KOPT-K1 (cell line): ENCODE measurements around the gene ZNF433.
"Not testable (repeated sequence)": the region's sequence is repeated elsewhere in the genome, so short reads cannot be mapped to it uniquely, and the experiment has no call there.

Source experiments
- H3K27ac ChIP-seq: fragments of 200-600 bp; sonication (generic); 2 replicates; pipeline ENCODE4 v1.5.1; 2016; ENCODE audit warnings: antibody characterized with exemption, mild to moderate bottlenecking, low read depth, low read length; ENCODE audit not compliant: poor library complexity, severe bottlenecking
- H3K36me3 ChIP-seq: fragments of 200-600 bp; sonication (generic); 2 replicates; pipeline ENCODE4 v1.5.1; 2017; ENCODE audit warnings: antibody characterized with exemption, mild to moderate bottlenecking, low read length, moderate library complexity; ENCODE audit not compliant: insufficient read depth
- H3K9me3 ChIP-seq: fragments of 200-600 bp; sonication (generic); 2 replicates; pipeline ENCODE4 v1.5.1; 2017; ENCODE audit warnings: antibody characterized with exemption, low read length, mild to moderate bottlenecking; ENCODE audit not compliant: insufficient read depth, poor library complexity, severe bottlenecking

The ZNF433 gene

DNA sequence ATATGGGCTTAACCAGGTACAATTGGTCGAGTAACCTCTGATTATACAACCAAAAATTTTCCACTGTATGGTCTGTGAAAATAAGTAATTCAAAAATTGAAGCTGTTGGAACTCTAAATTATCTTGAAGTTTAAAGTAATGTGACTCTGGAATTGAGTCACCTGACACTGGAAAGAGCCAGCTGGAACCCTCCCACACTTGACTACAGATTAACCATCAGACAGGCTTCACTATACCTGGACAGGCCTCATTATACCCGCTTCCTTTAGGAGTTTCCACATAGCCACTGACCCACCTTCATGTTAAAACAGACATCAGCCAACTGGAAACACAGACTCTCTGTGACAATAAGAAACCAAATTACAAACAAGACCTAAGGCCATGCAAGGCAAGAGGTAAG, 1.3 kb downstream of the ZNF433 start:
- peaks cover 42% of the 10 kb centered on the region; the same call in 1 of the 2 replicates for H3K36me3 ChIP-seq
- peaks cover 69% of the 10 kb centered on the region for H3K9me3 ChIP-seq
- no peak overlapping the region for H3K27ac ChIP-seq

DNA sequence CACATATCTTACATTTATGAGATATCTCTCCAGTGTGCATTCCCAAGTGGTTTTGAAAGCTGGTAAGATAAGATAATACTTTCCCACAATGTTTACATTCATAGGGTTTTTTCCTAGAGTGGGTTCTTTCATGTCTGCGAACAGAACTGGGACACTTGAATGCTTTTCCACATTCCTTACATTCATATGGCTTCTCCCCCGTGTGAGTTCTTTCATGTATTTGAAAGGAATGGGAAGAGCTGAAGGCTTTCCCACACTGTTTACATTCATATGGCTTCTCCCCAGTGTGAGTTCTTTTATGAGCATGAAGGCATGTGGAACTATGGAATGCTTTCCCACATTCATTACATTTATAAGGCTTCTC, 19.7 kb downstream of the ZNF433 start:
- H3K9me3 ChIP-seq, result peaks cover 98% of the 10 kb centered on the region
- peaks cover 81% of the 10 kb centered on the region for H3K36me3 ChIP-seq
- no peak overlapping the region for H3K27ac ChIP-seq

DNA sequence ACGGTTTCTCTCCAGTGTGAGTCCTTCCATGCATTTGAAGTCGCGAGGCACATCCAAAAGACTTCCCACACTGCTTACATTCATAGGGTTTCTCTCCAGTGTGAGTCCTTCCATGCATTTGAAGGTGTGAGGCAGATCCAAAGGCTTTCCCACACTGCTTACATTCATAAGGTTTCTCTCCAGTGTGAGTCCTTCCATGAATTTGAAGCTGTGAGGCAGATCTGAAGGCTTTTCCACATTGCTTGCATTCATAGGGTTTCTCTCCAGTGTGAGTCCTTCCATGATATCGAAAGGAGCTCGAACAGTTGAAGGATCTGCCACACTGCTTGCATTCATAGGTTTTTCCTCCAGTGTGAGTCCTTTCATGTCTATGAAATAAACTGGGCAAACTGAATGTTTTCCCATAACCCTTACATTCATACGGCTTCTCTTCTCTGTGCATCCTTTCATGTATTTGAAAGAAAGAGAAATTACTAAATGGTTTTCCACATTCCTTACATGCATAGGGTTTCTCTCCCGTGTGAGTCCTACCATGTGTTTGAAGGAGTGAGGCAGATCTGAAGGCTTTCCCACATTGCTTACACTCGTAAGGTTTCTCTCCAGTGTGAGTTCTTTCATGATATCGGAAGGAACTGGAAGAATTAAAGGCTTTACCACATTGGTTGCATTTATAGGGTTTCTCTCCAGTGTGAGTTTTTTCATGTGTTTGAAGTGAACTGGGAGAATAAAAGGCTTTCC, 20.3 kb downstream of the ZNF433 start:
- H3K27ac ChIP-seq, result no peak overlapping the region
- H3K9me3 ChIP-seq, result peaks cover 98% of the 10 kb centered on the region
- H3K36me3 ChIP-seq, result peaks cover 81% of the 10 kb centered on the region

DNA sequence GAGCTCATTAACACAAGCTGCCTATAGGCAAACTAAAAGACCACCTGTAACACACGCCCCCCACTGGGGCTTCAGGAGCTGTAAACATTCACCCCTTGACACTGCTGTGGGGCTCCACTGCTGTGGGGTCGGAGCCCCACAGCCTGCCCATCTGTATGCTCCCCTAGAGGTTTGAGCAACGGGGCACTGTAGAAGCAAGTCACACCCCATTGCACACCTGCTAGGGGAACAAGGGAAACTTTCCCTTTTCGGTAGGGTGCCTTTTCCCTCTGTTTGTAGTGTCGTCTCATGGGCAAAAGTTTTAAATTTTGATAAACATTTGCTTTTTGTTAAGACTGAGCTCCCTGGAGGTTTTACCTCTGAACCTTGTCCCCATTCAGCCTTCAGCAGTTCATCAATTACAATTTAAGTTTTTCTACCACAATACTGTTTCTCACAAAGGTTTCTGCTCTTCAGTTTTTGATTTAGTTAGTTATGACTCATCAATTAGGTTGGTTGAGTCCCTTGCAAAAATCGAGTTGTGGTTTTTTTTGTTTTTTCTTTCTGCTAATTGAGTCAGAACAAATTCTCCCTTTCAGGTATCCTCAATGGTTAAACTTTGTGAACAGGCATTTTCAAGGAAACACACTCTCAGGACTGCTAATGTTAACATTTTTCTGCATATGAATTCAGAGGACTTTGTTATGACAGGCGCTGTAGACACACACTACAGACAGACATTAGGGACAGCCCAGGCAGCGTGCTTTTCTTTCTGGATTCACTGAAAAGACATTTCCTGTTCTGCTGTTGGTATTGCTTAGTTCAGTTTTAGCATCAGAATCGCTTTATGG, 35.1 kb downstream of the ZNF433 start:
- Histone ChIP-seq H3K9me3 (peaks cover 90% of the 10 kb centered on the region), H3K36me3 (peaks cover 82% of the 10 kb centered on the region), H3K27ac (no peak overlapping the region)

DNA sequence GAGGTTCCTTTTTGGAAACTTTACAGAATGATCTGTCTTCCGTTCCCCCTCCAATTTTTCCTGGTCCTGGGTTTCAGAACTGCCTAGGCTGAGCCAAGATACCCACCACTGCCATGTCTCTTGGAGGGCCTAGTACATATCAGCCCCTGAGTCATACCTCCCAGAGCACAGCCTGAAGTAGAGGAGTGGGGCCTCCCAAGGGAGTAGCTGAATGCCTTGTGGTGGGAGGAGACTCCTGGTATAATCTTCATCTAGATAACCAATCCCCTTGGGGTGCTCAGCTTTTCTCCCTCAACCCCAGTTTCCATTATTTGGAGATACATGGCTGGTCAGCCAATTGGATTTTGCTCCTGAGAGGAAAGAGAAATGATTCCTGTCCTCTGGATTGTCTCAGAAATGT, 40.3 kb downstream of the ZNF433 start:
- Histone ChIP-seq H3K27ac (no peak overlapping the region), H3K36me3 (peaks cover 74% of the 10 kb centered on the region), H3K9me3 (peaks cover 67% of the 10 kb centered on the region)

DNA sequence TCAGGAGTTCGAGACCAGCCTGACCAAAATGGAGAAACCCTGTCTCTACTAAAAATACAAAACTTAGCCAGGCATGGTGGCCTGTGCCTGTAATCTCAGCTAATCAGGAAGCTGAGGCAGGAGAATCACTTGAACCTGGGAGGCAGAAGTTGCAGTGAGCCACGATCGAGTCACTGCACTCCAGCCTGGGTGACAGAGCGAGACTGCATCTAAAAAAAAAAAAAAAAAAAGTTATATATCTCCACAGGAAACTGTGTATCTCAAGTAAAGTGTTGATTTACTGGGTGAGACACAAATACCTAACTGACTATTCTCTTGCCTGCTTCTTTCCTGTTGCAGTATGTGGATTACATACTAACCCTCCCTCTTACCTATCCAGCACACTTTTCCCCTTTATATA, 43.6 kb downstream of the ZNF433 start:
- H3K27ac ChIP-seq, result not testable (repeated sequence)
- peaks cover 35% of the 10 kb centered on the region for H3K9me3 ChIP-seq

DNA sequence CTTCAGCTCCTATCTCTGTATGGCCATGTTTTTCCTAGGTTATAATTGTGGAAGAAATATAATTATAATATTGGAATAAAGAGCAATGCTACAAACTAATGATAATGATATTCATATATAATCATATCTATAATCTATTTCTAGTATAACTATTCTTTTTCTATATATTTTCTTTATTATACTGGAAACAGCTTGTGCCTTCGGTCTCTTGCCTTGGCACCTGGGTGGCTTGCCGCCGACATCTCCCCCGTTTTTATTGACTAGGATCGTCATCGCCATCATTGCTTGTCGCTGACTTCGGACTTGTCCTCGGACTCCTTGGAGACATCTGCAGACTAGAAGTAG, 46.4 kb downstream of the ZNF433 start:
- H3K36me3 ChIP-seq, result peaks cover 32% of the 10 kb centered on the region
- H3K9me3 ChIP-seq, result peaks cover 17% of the 10 kb centered on the region
- peak overlapping the region; percentile 89 for H3K27ac ChIP-seq

More for the DNA sequence above, 43.6 kb downstream of the ZNF433 start:
- peaks cover 52% of the 10 kb centered on the region for H3K36me3 ChIP-seq

DNA sequence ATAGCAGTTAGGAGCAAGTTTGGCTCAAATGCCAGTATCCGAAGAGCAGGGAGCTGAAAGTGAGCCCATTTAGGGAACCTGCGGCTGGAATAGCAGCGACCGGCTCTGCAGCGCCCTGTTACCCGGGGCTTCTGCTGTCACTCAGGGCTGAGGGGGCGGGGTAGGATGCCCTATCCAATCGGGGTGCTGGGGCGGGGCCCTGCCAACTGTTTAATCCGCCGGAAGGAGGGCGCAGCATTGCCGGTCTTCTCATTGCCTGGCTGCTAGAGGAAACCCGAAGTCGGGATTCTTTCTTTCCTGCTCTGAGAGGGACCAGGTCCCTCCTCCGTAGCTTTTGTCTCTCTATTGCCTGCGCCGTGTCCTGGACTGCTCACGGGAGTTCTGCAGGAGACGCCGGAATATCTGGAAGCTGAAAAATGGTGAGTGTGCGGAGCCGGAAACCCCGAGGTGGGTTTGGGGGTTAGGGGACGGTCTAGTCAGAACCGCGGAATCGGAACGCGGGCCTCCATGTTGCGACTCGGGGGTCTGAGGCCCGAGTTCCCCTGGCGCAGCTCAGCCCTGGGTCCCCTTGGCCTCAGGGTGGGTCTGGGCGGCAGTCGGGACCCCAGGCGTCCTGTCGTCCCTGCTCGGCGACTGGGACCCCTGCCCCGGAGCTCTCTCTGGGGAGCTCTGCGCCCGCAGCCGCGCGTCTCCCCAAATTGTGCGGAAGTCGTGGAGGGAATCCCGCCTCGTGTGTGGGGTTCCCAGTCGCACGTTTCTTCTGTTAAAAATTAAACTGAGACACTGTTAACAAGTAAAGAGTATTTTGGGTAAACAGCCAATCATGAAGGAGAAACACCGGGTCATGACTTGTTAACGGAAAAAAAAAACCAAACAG, 47.8 kb downstream of the ZNF433 start:
- peaks cover 18% of the 10 kb centered on the region for H3K9me3 ChIP-seq

DNA sequence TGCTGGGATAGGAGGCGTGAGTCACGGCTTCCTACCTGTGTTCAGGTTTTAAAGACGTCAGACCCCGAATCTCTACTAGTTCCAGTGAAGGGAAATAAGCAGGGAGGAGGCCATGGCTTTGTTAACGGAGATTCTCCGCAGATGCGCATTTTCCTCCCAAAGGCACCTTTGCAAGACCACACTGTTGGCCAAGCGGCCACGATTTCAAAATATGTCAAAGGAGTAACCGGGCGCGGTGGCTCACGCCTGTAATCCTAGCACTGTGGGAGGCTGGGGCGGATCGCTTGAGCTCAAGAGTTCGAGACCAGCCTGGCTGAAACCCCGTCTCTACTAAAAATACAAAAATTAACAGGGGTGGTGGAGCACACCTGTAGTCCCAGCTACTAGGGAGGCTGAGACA, 48.7 kb downstream of the ZNF433 start:
- Histone ChIP-seq H3K9me3 (peaks cover 27% of the 10 kb centered on the region), H3K27ac (no peak overlapping the region)

More for the DNA sequence above, 47.8 kb downstream of the ZNF433 start:
- H3K36me3 ChIP-seq, result peaks cover 21% of the 10 kb centered on the region
- H3K27ac ChIP-seq, result peak overlapping the region; percentile 89

DNA sequence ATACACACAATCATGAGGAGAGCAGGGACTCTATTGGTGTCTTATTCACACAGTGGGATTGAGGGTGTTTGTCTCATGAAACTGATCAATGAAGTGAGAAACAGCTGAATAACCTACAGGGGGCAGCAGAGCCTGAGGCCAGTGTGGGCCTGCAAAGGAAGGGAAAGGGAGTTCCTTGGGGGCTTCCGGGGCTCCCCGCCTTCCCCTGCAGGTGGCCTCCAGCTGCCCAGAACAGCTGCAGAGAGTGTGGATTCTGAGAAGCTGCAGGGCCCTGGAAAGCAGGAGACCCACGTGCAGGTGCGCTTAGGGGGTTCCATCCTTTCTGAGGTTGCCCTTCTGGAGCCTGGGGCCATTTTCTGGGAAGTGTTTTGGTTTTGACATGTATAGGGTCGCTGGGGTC, 50.5 kb downstream of the ZNF433 start:
- H3K36me3 ChIP-seq, result peaks cover 8% of the 10 kb centered on the region; the same call in 1 of the 2 replicates
- no peak overlapping the region for H3K27ac ChIP-seq
- peaks cover 45% of the 10 kb centered on the region for H3K9me3 ChIP-seq

More for the DNA sequence above, 48.7 kb downstream of the ZNF433 start:
- peaks cover 17% of the 10 kb centered on the region for H3K36me3 ChIP-seq

DNA sequence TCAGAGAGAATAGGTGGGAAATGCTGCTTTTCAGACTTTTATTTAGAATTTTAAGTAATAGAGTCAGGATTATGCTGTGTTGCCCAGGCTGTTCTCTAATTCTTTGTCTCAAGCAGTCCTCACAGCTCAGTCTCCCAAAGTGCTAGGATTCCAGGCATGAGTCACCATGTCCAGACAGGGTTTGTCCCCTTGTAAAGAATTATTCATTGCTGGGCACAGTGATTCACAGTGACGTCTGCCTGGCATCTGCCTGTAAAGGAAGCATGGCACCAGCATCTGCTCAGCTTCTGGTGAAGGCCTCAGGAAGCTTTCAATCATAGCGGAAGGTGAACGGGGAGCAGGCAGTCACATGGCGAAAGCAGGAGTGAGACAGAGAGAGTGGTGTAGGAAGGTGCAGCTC, 53.0 kb downstream of the ZNF433 start:
- peaks cover 69% of the 10 kb centered on the region for H3K9me3 ChIP-seq
- H3K27ac ChIP-seq, result no peak overlapping the region
- H3K36me3 ChIP-seq, result peaks cover 11% of the 10 kb centered on the region; the same call in 1 of the 2 replicates

DNA sequence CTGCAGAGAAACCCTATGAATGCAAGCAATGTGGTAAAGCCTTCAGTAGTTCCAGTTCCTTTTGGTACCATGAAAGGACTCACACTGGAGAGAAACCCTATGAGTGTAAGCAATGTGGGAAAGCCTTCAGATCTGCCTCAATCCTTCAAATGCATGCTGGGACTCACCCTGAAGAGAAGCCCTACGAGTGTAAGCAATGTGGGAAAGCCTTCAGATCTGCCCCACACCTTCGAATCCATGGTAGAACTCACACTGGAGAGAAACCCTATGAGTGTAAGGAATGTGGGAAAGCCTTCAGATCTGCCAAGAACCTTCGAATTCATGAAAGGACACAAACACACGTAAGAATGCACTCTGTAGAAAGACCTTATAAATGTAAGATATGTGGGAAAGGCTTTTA, 56.0 kb downstream of the ZNF433 start:
- Histone ChIP-seq H3K27ac (no peak overlapping the region), H3K36me3 (peaks cover 11% of the 10 kb centered on the region; the same call in 1 of the 2 replicates), H3K9me3 (peaks cover 87% of the 10 kb centered on the region)

DNA sequence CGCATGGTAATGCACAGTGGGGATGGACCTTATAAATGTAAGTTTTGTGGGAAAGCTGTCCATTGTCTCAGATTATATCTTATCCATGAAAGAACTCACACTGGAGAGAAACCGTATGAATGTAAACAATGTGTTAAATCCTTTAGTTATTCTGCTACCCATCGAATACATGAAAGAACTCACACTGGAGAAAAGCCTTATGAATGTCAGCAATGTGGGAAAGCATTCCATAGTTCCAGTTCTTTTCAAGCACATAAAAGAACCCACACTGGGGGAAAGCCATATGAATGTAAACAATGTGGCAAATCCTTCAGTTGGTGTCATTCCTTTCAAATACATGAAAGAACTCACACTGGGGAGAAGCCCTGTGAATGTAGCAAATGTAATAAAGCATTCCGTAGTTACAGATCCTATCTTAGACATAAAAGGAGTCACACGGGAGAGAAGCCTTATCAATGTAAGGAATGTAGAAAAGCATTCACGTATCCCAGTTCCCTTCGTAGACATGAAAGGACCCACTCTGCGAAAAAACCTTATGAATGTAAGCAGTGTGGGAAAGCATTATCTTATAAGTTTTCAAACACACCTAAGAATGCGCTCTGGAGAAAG, 56.9 kb downstream of the ZNF433 start:
- Histone ChIP-seq H3K27ac (no peak overlapping the region), H3K9me3 (peaks cover 82% of the 10 kb centered on the region), H3K36me3 (peaks cover 11% of the 10 kb centered on the region; the same call in 1 of the 2 replicates)

DNA sequence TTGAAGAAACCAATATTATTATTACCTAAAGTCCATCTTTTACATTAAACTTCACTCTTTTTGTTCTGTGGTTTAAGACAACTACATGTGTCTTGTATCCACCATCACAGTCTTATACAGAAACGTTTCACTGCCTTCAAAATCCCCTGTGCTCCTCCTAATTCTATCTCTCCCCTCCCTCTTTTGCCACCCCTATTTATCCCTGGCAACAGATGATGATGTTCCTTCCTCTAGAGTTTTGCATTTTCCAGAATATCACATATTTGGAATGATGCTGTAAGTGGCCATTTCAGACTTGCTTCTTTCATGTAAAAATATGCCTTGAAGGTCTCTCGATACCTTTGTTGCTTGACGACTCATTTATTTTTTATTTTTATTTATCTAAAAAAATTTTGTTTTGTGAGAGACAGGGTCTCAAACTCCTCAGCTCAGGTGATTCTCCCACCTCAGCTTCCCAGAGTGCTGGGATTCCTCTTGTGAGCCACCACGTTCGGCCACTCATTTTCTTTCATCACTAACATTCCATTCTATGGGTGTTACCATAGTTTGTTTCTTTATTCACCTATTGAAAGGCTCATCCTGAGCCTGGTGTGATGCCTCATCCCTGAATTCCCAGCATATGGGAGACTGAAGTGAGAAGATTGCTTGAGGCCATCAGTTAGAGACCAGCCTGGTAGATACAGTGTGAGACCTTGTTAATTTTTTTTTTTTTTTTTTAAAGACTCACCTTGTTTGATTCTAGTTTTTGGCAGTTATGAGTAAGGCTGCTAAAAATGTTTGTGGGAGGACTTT, 62.3 kb downstream of the ZNF433 start:
- Histone ChIP-seq H3K9me3 (peaks cover 30% of the 10 kb centered on the region), H3K36me3 (no peaks in the 10 kb centered on the region; the same call in 1 of the 2 replicates), H3K27ac (no peak overlapping the region)
